ENCODE results near the gene KRTAP10-5.

DNA sequence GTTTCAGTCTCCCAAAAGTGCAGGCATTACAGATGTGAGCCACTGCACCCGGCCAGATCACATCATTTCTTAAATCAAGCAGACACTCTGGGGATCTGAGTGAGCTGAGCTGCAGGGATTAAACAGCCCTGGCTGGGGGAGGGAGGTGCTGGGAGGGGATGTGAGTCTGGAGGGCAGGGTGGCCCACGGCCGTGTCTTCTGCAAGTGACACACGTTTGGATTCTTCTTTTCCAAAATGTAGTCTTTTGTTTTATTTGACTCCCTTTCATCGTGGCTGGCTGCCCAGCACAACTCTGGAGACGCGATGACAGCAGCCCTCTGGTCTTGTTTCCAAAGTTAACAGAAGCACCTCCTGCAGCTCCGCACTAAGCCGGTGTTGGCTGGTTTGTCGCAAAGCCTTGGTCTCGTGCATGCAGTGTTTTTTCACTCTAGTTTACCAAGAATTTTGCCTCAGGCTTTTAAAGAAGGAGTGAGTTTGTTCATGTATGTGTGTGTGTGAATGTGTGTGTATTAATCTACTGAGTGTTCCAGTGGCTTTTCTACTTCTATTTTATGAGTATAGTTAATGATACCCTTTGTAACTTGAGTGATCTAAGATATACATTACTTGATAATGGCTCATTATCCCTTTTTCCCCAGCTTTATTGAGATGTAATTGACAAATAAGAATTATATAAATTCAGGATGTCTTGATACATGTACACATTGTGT is 2.8 kb upstream of the KRTAP10-5 start:
- TF ChIP-seq CTCF (IDR thresholded peaks at IDR 0.05 in 4 of 5, conservative IDR thresholded peaks at IDR 0.05 in 1 of 5) (no peak), POLR2A (IDR thresholded peaks at IDR 0.05) (no peak)

Measured in gastrocnemius medialis (tissue), 4 donors.